KG1 (cell line): ENCODE results near the gene APOB.

Source experiments
- DNase-seq: peaks from one replicate; lab custom pipeline; 2025; lab: John Stamatoyannopoulos, UW

APOB gene

GRCh38 chr2:21043744-21044532 is at the start of gene APOB:
TSS of gene APOB (minus strand) at chr2:21044073. CDS start at chr2:21043945, 128 bp downstream.
- no peak for DNase-seq

- no peak for DNase-seq
These were observed 48.5 kb upstream of the APOB start for GRCh38 chr2:21092308-21092869.

- DNase-seq, result no peak
These were observed 40.5 kb upstream of the APOB start for GRCh38 chr2:21084401-21084800.

- no peak for DNase-seq
These were observed 39.6 kb upstream of the APOB start for GRCh38 chr2:21083482-21083881.

GRCh38 chr2:21078296-21078695 is 34.4 kb upstream of the APOB start:
- no peak for DNase-seq

- no peak for DNase-seq
These were observed 28.8 kb upstream of the APOB start for GRCh38 chr2:21072477-21073242.

- DNase-seq, result no peak
These were observed 26.7 kb upstream of the APOB start for GRCh38 chr2:21070341-21071257.

- no peak for DNase-seq
These were observed 26.0 kb upstream of the APOB start for GRCh38 chr2:21069746-21070340.

- no peak for DNase-seq
These were observed 24.1 kb upstream of the APOB start for GRCh38 chr2:21067859-21068537.

GRCh38 chr2:21067125-21067524 is 23.3 kb upstream of the APOB start:
- no peak for DNase-seq

GRCh38 chr2:21059885-21060610 is 16.2 kb upstream of the APOB start:
- DNase-seq, result no peak

- no peak for DNase-seq
These were observed 13.2 kb upstream of the APOB start for GRCh38 chr2:21057097-21057496.

GRCh38 chr2:21055879-21056790 is 12.3 kb upstream of the APOB start:
- DNase-seq, result no peak

- no peak for DNase-seq
These were observed 11.6 kb upstream of the APOB start for GRCh38 chr2:21055451-21055850.

- no peak for DNase-seq
These were observed 10.1 kb upstream of the APOB start for GRCh38 chr2:21054011-21054410.

- DNase-seq, result no peak
These were observed 8.2 kb upstream of the APOB start for GRCh38 chr2:21052044-21052443.

- DNase-seq, result no peak
These were observed 6.3 kb upstream of the APOB start for GRCh38 chr2:21050164-21050563.

- DNase-seq, result no peak
These were observed 3.5 kb upstream of the APOB start for GRCh38 chr2:21047141-21048009.
